LNCaP clone FGC (cell line): ENCODE data around the gene ITPA.

Experiments
- DNase-seq: peaks from one replicate; pipeline ENCODE4 v3.0.0-alpha.2; 2011; ENCODE audit warnings: low read depth
- H3K4me3 ChIP-seq: 2 replicates; pipeline ENCODE4 v1.5.1; 2011; ENCODE audit warnings: mild to moderate bottlenecking, low read depth, low read length, control low read depth
- CTCF ChIP-seq: IDR thresholded peaks from 2 replicates; pipeline ENCODE4 v1.5.1; 2012; ENCODE audit warnings: mild to moderate bottlenecking; ENCODE audit not compliant: control insufficient read depth, insufficient read depth; ENCODE audit errors: extremely low read depth

The ITPA gene

DNA sequence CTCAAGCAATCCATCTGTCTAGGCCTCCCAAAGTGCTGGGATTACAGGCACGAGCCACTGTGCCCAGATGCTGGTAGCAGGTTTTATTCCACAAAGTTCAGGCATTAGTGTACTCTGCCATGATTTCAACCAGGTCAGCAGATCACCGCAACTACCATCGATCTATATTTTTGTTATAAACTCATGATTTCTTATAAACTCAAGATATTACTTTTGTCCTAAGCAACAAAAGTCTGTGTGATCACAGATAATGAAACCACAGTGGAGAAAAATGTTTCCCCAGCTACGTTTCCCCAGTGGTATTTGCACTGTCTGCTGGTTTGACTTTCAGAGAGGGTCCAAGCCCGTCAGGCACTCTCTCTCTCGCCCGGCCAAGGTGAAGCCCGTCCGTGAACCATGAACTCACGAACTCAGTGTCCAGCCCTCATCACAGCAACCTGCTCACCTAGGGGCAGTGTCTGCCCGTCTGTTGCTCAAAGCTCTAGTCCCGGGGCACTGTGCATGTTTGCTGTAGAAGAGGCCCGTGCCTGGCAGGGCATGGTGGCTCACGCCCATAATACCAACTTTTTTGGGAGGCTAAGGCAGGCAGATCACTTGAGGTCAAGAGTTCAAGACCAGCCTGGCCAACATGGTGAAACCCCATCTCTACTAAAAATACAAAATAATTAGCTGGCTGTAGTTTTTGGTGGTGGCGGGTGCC lies 22.7 kb downstream of the ITPA start:
- no peak overlapping the region for H3K4me3 ChIP-seq
- no peak for DNase-seq
- TF ChIP-seq CTCF: no peak

- H3K4me3 ChIP-seq: no peak overlapping the region
- no peak for TF ChIP-seq CTCF
- no peak for DNase-seq
Measured at GRCh38 chr20:3233131-3233990, 24.1 kb downstream of the ITPA start.

- no peak for DNase-seq
- no peak for TF ChIP-seq CTCF
Measured at GRCh38 chr20:3233991-3234498, 24.7 kb downstream of the ITPA start.

DNA sequence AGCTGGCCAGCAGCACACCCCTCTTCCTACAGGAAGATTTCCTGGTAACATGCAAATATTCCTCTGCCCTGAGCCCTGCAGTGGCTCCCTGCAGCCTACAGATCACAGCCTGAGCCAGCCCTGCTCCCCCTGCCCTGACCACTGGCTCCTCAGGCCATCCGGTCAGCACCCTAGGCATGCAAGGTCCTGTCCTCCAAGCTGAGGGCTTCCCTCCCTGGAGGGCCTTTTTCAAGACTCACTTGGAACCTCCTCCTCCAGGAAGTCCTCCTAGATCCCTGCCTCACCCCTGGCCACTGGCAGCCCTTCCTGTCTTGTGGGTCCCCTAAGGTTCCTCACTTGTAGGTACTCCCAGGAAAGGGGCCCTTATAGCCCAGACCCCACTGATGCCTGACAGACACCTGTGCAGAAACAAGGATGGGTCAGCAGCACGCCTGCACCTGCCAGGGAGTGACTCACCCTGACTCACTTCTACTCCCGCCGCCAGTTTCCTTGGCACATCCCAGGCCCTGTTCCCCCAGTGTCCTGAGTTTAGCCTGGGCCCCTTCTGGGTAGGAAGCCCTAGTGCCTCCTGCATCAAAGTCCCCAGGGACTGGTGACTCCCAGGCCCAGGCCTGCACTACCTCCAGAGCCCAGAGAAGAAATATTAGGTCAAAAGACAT lies 26.5 kb downstream of the ITPA start:
- no peak for DNase-seq
- no peak overlapping the region for H3K4me3 ChIP-seq
- no peak for TF ChIP-seq CTCF

More at GRCh38 chr20:3233991-3234498, 24.7 kb downstream of the ITPA start:
- H3K4me3 ChIP-seq: no peak overlapping the region

- TF ChIP-seq CTCF: no peak
- no peak for DNase-seq
- H3K4me3 ChIP-seq: no peak overlapping the region
Measured at GRCh38 chr20:3237011-3237957, 28.0 kb downstream of the ITPA start.
